H4 (cell line): ENCODE measurements around the gene GANAB. TPM values are rescaled to one million over a fixed set of nuclear protein-coding genes. Genes with fewer than 3 reads are reported as not detected.
"Not testable (repeated sequence)": the region's sequence is repeated elsewhere in the genome, so short reads cannot be mapped to it uniquely, and the experiment has no call there.

Experiments used
- DNase-seq: peaks from one replicate; pipeline ENCODE4 v3.0.0-alpha.2; 2015; ENCODE audit warnings: low spot score
- total RNA-seq: library from RNA; depleted of rRNA; stranded (reverse); fragments of >200 nt; shearing (Covaris generic); gene quantifications from 2 replicates; pipeline ENCODE4 v1.2.3, GENCODE V29; 2014

The GANAB gene
- total RNA-seq, 1 experiment from 2014 or later: 142 TPM

- peak; percentile 95 for DNase-seq
Observed at GRCh38 chr11:62601372-62602140, 44.9 kb downstream of the GANAB start, which contains the start of gene MTA2. TSS of gene MTA2 (minus strand) at chr11:62601865. CDS start at chr11:62601450, 415 bp downstream.

- no peak for DNase-seq
Observed at GRCh38 chr11:62601122-62601371, 45.4 kb downstream of the GANAB start.

GRCh38 chr11:62600367-62601121 lies 45.9 kb downstream of the GANAB start:
- DNase-seq: no peak

DNA sequence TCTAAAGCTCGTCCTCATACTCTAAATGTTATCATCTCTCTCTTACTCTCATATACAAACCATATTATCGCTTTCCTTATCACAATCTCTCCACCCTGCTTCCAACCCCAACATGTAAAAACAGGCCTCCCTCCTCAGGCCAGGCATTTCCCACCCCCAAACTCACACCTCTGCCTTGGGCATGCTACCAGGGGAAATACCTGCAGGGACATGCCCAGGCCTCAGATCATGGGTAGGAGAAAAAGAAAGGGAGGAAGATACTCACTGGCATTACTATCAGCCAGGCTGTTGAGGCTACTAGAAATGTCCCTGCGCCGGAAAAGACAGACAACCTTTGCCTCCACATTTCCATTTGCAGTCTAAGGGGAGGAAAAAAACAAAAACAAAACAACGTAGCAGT lies 46.5 kb downstream of the GANAB start:
- no peak for DNase-seq

- DNase-seq: peak; percentile 98
Observed at GRCh38 chr11:62599069-62599696, 47.2 kb downstream of the GANAB start.

DNA sequence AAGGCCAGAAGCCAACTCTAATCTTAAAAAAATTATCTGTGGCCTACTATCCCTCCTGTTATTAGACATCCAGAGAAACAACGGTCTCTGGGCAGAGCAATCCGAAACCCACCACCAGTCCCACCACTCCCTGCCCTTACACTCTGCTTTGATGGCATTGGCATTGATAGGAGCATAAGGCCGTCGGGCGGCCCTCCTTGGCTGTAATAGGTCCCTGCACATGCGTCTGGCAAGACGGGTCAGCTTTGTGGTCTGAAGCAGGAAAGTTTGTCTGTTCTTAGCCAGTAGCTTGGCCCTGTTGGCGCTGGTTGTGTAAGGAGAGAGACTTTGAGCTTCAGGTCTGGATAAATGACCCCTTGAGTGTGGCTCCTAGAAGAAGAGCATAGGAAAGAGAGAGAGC lies 51.3 kb downstream of the GANAB start:
- no peak for DNase-seq

- peak; percentile 67 for DNase-seq
Observed at GRCh38 chr11:62593434-62594044, 52.9 kb downstream of the GANAB start.

- no peak for DNase-seq
Observed at GRCh38 chr11:62592989-62593421, 53.4 kb downstream of the GANAB start.

DNA sequence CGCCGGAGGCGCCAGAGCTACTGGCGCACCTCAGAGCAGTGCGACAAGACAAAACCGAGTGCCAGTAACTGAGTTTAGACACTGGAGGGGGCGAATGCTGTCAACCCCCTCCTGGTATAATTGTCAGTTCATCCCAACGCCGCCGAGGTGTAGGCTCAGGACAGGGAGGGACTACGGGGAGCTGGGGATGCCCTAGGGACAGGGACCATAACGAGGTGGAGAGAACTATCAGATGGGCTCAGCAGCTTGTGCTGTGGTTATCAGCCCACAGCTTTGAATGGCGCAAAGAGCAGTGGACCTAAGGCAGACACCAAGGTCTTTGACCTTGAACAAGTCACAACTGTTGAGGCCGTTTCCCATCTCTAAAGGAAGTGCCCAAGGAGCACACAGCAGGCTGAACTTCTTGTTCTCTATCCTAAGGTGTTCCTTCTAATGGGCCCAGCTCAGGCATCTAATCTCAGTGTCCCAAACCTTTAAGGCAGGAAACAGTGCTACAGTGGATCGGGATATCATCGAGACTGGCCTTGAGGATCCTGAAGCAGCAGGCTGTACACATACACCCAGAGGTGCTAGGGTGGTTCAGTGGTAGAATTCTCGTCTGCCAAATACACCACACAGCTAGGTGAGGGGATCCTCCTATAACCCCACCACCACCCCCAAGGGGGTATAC lies 54.1 kb downstream of the GANAB start:
- DNase-seq: no peak

- peak; percentile 99 for DNase-seq
Observed at GRCh38 chr11:62591448-62592145, 54.8 kb downstream of the GANAB start, which contains the start of gene TUT1. TSS of gene TUT1 (minus strand) at chr11:62591523. CDS start at chr11:62591485, 38 bp downstream.

DNA sequence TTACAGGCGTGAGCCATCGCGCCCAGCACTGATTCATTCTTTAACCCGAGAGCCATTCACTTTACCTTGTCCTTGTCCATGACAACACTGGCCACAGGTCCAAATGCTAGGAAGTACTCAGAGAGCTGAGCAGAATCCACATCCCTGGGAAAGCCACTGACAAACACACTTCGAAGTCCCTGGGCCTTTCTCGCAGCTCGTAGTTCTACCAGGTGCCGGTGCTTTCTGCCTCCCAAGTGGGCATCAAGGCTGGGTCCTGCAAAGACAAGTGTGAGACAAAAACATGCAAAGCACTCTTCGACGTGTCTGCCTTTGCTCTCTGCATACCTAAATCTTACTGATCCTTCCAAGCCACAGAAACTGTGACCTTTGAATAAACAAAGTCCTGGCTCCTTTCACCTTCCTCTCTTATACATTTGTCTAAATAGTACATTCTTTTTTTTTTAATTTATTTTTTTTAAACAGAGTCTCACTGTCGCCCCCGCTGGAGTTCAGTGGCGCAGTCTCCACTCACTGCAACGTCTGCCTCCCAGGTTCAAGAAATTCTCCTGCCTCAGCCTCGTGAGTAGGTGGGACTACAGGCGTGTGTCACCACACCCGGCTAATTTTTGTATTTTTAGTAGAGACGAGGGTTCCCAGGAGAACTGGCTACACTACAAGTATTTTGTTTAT lies 57.3 kb downstream of the GANAB start:
- DNase-seq: no peak

DNA sequence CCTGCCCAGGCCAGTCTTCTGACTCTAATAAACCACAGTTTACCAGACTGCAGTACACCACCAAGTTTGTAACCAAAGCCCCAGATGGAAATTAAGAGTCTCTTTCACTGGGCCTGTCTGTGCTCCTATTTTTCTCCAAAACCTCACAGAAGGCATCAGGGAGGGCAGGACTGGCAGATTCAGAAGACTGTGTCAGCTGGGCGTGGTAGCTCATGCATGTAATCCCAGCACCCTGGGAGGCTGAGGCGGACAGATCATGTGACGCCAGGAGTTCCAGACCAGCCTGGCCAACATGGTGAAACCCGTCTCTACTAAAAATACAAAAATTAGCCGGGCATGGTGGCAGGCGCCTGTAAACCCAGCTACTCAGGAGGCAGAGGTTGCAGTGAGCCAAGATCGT lies 61.1 kb downstream of the GANAB start:
- DNase-seq: not testable (repeated sequence)

DNA sequence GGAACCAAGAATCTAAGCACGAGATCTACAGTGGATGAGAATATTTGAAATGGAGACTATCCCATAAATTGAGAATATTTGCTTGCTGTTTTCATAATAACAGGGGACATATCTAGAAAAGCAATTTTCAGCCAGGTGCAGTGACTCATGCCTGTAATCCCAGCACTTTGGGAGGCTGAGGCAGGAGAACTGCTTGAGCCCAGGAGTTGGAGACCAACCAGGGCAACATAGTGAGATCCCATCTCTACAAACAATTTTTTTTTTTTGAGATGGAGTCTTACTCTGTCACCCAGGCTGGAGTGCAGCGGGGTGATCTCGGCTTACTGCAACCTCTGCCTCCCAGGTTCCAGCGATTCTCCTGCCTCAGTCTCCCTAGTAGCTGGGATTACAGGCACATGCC lies 64.7 kb downstream of the GANAB start:
- DNase-seq: not testable (repeated sequence)

- no peak for DNase-seq
Observed at GRCh38 chr11:62580959-62581715, 65.3 kb downstream of the GANAB start.

- DNase-seq: no peak
Observed at GRCh38 chr11:62579252-62579651, 67.2 kb downstream of the GANAB start.

GRCh38 chr11:62578541-62578940 lies 67.9 kb downstream of the GANAB start:
- DNase-seq: no peak

- no peak for DNase-seq
Observed at GRCh38 chr11:62577046-62577714, 69.2 kb downstream of the GANAB start.

DNA sequence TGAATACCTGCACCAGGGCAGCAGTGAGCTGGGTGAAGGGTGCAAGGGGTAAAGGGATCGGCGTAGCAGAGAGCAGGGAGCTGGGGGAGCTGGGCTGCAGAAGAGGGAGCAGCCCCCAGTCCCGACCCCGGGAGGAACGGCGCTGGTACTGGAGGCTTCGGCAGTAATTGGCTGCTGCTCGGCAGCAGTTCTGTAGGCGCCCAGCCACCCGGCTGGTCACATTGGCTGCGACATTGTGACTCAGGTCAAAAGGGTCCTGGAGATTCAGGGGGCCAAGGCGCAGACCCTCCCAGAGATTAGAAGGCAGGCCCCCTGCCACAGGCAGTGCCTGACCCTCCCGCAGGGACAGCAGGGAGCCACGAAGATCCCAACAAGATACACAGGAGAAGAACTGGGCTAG lies 70.6 kb downstream of the GANAB start:
- DNase-seq: no peak

DNA sequence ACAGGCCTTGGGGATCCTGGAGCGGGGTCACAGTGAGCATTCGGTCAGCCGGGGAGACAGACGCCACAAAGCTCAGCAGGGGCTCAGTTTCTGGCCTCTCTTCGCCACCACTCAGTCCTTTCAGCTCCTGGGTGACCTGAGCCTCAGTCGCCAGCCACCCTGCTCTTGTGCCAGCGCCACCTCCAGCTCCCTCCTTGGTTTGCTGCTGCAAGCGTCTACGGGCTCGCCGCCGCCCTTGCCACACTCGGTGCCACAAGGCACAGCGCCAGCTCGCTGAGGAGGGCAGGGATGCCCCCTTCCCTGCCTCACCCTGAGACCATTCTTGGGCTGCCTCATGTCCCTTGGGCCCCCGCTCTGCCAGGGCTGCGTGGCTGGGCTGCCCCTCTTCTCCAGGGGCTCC lies 71.3 kb downstream of the GANAB start:
- no peak for DNase-seq
